MM.1S (cell line): ENCODE data around the gene CDH12.

ENCODE experiments used
- EZH2 ChIP-seq: fragments of 300-600 bp; sonication (generic); optimal IDR thresholded peaks from 2 replicates; pipeline ENCODE3; 2017; ENCODE audit warnings: low read depth, mild to moderate bottlenecking, antibody characterized with exemption, low read length, mixed read lengths
- EZH2phosphoT487 ChIP-seq: fragments of 300-600 bp; sonication (generic); IDR thresholded peaks from 2 replicates; pipeline ENCODE4 v1.6.1; 2018; ENCODE audit warnings: antibody characterized with exemption, low read length
- TF ChIP-seq, protein P1 (sequence below): fragments of 300-600 bp; sonication (generic); IDR thresholded peaks from 2 replicates; pipeline ENCODE4 v1.5.1; 2016; ENCODE audit warnings: antibody characterized with exemption, low read length, mixed read lengths

- TF ChIP-seq, protein P1, sequence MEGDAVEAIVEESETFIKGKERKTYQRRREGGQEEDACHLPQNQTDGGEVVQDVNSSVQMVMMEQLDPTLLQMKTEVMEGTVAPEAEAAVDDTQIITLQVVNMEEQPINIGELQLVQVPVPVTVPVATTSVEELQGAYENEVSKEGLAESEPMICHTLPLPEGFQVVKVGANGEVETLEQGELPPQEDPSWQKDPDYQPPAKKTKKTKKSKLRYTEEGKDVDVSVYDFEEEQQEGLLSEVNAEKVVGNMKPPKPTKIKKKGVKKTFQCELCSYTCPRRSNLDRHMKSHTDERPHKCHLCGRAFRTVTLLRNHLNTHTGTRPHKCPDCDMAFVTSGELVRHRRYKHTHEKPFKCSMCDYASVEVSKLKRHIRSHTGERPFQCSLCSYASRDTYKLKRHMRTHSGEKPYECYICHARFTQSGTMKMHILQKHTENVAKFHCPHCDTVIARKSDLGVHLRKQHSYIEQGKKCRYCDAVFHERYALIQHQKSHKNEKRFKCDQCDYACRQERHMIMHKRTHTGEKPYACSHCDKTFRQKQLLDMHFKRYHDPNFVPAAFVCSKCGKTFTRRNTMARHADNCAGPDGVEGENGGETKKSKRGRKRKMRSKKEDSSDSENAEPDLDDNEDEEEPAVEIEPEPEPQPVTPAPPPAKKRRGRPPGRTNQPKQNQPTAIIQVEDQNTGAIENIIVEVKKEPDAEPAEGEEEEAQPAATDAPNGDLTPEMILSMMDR: no peak
- no peak for TF ChIP-seq EZH2
- TF ChIP-seq EZH2phosphoT487: no peak
These were observed 626.7 kb downstream of the CDH12 start for GRCh38 chr5:22226423-22226822.
